Measurements from ENCODE around the gene LHX4. TPM values are rescaled to one million over a fixed set of nuclear protein-coding genes. Genes with fewer than 3 reads are reported as not detected.

The LHX4 gene
- total and polyA plus RNA-seq, 2 of the 13 experiments (the other 11 are each of a cell fraction or from before 2014, with no cell fraction given), result 0.03 to 0.07 TPM

GRCh38 chr1:180198196-180198595 lies 31.9 kb upstream of the LHX4 start (continued):
- TF ChIP-seq MAFF (IDR thresholded peaks at IDR 0.05; ENCODE audit: low read depth, low read length), result no peak
- no peak for TF ChIP-seq ZNF558 (CRISPR knock-in tag; IDR thresholded peaks at IDR 0.05; ENCODE audit: borderline replicate concordance)

GRCh38 chr1:180198611-180199010 lies 31.5 kb upstream of the LHX4 start:
- Histone ChIP-seq H3K9me3 (ENCODE audit: low read length) (no peaks in the 10 kb centered on the region), H3K36me3 (replicated peaks in 1 of 2; ENCODE audit: control insufficient read depth in 1 of 2, insufficient read depth in 2 of 2, low read length in 2 of 2) (no peaks in the 10 kb centered on the region), H3K4me1 (ENCODE audit: insufficient read depth, low read length) (peaks cover 4% of the 10 kb centered on the region; the same call in 1 of the 2 replicates), H3K79me2 (ENCODE audit: insufficient read depth, low read length) (no peaks in the 10 kb centered on the region), H3K27ac (ENCODE audit: extremely low read length, insufficient read depth, low read length) (no peak overlapping the region), H4K20me1 (ENCODE audit: insufficient read depth, low read length) (no peaks in the 10 kb centered on the region), H3K9ac (ENCODE audit: insufficient read depth, low read depth, low read length) (no peak overlapping the region), H3K4me2 (ENCODE audit: low read depth, low read length) (no peak overlapping the region), H3K27me3 (ENCODE audit: control insufficient read depth in 1 of 2, insufficient read depth in 2 of 2, low read length in 2 of 2) (peaks cover 0 to 5% of the 10 kb centered on the region in 2 experiments; a peak in 2 of 5 replicates), H2AFZ (ENCODE audit: low read length) (no peak overlapping the region), H3K4me3 (replicated peaks in 1 of 3; ENCODE audit: insufficient read depth in 1 of 3, low read depth in 2 of 3, low read length in 3 of 3) (no peak overlapping the region)
- in situ Hi-C loops (cut with HindIII; ENCODE audit: extremely low pct_ligation_motif_present, low pct_unique_long_range_greater_than_20kb), result no loop called here
- ChIA-PET CTCF (ENCODE audit: low intra/inter-chr PET ratio, low total read pairs) (no interaction called here), POLR2A (no interaction called here)
- TF ChIP-seq ARNT2 (CRISPR knock-in tag; IDR thresholded peaks at IDR 0.05; ENCODE audit: low read depth), result no peak
- TF ChIP-seq AGO2 (optimal IDR thresholded peaks at IDR 0.05; ENCODE audit: low read depth, low read length), result peak; percentile 55
- BruUV-seq (replicated peaks), result no TSS peak
- intact Hi-C loops (cut with micrococcal nuclease; ENCODE audit: unreplicated experiment), result no loop called here
- no peak for ATAC-seq
- DNase-seq (ENCODE audit: low spot score), result no peak
- no peak for FAIRE-seq
- WGBS (ENCODE audit: low lambda C conversion rate), result 60% methylated on average over 2 of the region's 5 CpGs

GRCh38 chr1:180199018-180199417 lies 31.0 kb upstream of the LHX4 start:
- DNase-seq (ENCODE audit: low spot score), result no peak
- ChIA-PET POLR2A (no interaction called here), CTCF (ENCODE audit: low intra/inter-chr PET ratio, low total read pairs) (no interaction called here)
- Histone ChIP-seq H3K36me3 (replicated peaks in 1 of 2; ENCODE audit: control insufficient read depth in 1 of 2, insufficient read depth in 2 of 2, low read length in 2 of 2) (no peaks in the 10 kb centered on the region), H3K79me2 (ENCODE audit: insufficient read depth, low read length) (no peaks in the 10 kb centered on the region), H3K4me3 (replicated peaks in 1 of 3; ENCODE audit: insufficient read depth in 1 of 3, low read depth in 2 of 3, low read length in 3 of 3) (no peak overlapping the region), H3K9me3 (ENCODE audit: low read length) (no peaks in the 10 kb centered on the region), H3K4me1 (ENCODE audit: insufficient read depth, low read length) (no peaks in the 10 kb centered on the region), H3K27me3 (ENCODE audit: control insufficient read depth in 1 of 2, insufficient read depth in 2 of 2, low read length in 2 of 2) (peaks cover 0 to 5% of the 10 kb centered on the region in 2 experiments; a peak in 2 of 5 replicates), H3K27ac (ENCODE audit: extremely low read length, insufficient read depth, low read length) (no peak overlapping the region), H3K4me2 (ENCODE audit: low read depth, low read length) (no peak overlapping the region), H4K20me1 (ENCODE audit: insufficient read depth, low read length) (no peaks in the 10 kb centered on the region), H2AFZ (ENCODE audit: low read length) (no peak overlapping the region), H3K9ac (ENCODE audit: insufficient read depth, low read depth, low read length) (no peak overlapping the region)
- WGBS (ENCODE audit: low lambda C conversion rate), result 59% methylated on average over 6 of the region's 12 CpGs
- BruUV-seq (replicated peaks), result no TSS peak
- in situ Hi-C loops (cut with HindIII; ENCODE audit: extremely low pct_ligation_motif_present, low pct_unique_long_range_greater_than_20kb), result no loop called here
- intact Hi-C loops (cut with micrococcal nuclease; ENCODE audit: unreplicated experiment), result no loop called here
- FAIRE-seq, result no peak
- no peak for ATAC-seq
- TF ChIP-seq SKIL (CRISPR knock-in tag; IDR thresholded peaks at IDR 0.05; ENCODE audit: borderline replicate concordance) (no peak), KDM5A (IDR thresholded peaks at IDR 0.05; ENCODE audit: borderline replicate concordance, low read length) (no peak), ONECUT2 (CRISPR knock-in tag; IDR thresholded peaks at IDR 0.05) (no peak), UBTF (CRISPR knock-in tag; IDR thresholded peaks at IDR 0.05) (no peak), ZNF512 (CRISPR knock-in tag; IDR thresholded peaks at IDR 0.05) (no peak), KDM1A (CRISPR knock-in tag; IDR thresholded peaks at IDR 0.05) (no peak), PTBP1 (IDR thresholded peaks at IDR 0.05; ENCODE audit: low read depth, low read length, poor library complexity, severe bottlenecking) (no peak)
